Activated CD8-positive, alpha-beta T cell treated with anti-CD3 and anti-CD28 coated beads for 36 hours (primary cell): ENCODE results near the gene HTRA3. TPM values are rescaled to one million over a fixed set of nuclear protein-coding genes. Genes with fewer than 3 reads are reported as not detected.

Experiments
- ATAC-seq: fragments of 200-7000 bp; cut with Tn5 transposase; one replicate; pipeline ENCODE4 v1.10.0; 2021; ENCODE audit warnings: mild to moderate bottlenecking, moderate library complexity
- CTCF ChIA-PET: fragments of 350-600 bp; sonication (Branson Sonifier 250); formaldehyde crosslinking; loops from one replicate; lab custom pipeline; 2021; ENCODE audit warnings: antibody characterized with exemption; lab: Charles Lee
- POLR2A ChIA-PET: fragments of 350-600 bp; sonication (Branson Sonifier 250); formaldehyde crosslinking; loops from one replicate; lab custom pipeline; 2021; ENCODE audit warnings: antibody characterized with exemption; lab: Charles Lee
- DNase-seq: peaks from one replicate; pipeline ENCODE4 v3.0.0-alpha.2; 2020
- H3K27ac Mint-ChIP-seq: one replicate; pipeline ENCODE4 v1.8.0; 2021; ENCODE audit warnings: mild to moderate bottlenecking, mixed read lengths
- H3K27me3 Mint-ChIP-seq: one replicate; pipeline ENCODE4 v1.8.0; 2021; ENCODE audit warnings: mixed read lengths
- H3K36me3 Mint-ChIP-seq: one replicate; pipeline ENCODE4 v1.8.0; 2021; ENCODE audit warnings: low read depth, mixed read lengths
- H3K4me1 Mint-ChIP-seq: one replicate; pipeline ENCODE4 v1.8.0; 2021; ENCODE audit warnings: low read depth, mixed read lengths
- H3K4me3 Mint-ChIP-seq: one replicate; pipeline ENCODE4 v1.8.0; 2021; ENCODE audit warnings: mild to moderate bottlenecking, moderate library complexity, mixed read lengths
- H3K9me3 Mint-ChIP-seq: one replicate; pipeline ENCODE4 v1.8.0; 2021; ENCODE audit warnings: mixed read lengths
- intact Hi-C: fragments of 100-400 bp; cut with micrococcal nuclease; formaldehyde crosslinking; loops from one replicate; pipeline ENCODE4 v1.10.0; 2022
- total RNA-seq, 2 experiments: library from RNA; stranded (reverse); gene quantifications; one replicate each; pipeline ENCODE4 v1.2.3, GENCODE V29; 2021
- TF ChIP-seq, protein P1 (sequence below): fragments of 200-600 bp; IDR thresholded peaks from one replicate; pipeline ENCODE4 v1.8.0; 2022; ENCODE audit warnings: antibody characterized with exemption, mild to moderate bottlenecking

HTRA3 gene
- total RNA-seq, 2 experiments from 2014 or later: 0.11 TPM; not detected in 1

- Mint-ChIP-seq H3K36me3 (no peaks in the 10 kb centered on the region), H3K4me1 (no peaks in the 10 kb centered on the region), H3K27ac (no peak overlapping the region), H3K4me3 (no peak overlapping the region), H3K9me3 (no peaks in the 10 kb centered on the region), H3K27me3 (peaks cover 18% of the 10 kb centered on the region)
- TF ChIP-seq, protein P1, sequence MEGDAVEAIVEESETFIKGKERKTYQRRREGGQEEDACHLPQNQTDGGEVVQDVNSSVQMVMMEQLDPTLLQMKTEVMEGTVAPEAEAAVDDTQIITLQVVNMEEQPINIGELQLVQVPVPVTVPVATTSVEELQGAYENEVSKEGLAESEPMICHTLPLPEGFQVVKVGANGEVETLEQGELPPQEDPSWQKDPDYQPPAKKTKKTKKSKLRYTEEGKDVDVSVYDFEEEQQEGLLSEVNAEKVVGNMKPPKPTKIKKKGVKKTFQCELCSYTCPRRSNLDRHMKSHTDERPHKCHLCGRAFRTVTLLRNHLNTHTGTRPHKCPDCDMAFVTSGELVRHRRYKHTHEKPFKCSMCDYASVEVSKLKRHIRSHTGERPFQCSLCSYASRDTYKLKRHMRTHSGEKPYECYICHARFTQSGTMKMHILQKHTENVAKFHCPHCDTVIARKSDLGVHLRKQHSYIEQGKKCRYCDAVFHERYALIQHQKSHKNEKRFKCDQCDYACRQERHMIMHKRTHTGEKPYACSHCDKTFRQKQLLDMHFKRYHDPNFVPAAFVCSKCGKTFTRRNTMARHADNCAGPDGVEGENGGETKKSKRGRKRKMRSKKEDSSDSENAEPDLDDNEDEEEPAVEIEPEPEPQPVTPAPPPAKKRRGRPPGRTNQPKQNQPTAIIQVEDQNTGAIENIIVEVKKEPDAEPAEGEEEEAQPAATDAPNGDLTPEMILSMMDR: no peak
- CTCF ChIA-PET: no interaction called here
- DNase-seq (no peak), ATAC-seq (no peak)
- POLR2A ChIA-PET: no interaction called here
- intact Hi-C loops: no loop called here
These were observed 4.6 kb downstream of the HTRA3 start for GRCh38 chr4:8274066-8274652.

DNA sequence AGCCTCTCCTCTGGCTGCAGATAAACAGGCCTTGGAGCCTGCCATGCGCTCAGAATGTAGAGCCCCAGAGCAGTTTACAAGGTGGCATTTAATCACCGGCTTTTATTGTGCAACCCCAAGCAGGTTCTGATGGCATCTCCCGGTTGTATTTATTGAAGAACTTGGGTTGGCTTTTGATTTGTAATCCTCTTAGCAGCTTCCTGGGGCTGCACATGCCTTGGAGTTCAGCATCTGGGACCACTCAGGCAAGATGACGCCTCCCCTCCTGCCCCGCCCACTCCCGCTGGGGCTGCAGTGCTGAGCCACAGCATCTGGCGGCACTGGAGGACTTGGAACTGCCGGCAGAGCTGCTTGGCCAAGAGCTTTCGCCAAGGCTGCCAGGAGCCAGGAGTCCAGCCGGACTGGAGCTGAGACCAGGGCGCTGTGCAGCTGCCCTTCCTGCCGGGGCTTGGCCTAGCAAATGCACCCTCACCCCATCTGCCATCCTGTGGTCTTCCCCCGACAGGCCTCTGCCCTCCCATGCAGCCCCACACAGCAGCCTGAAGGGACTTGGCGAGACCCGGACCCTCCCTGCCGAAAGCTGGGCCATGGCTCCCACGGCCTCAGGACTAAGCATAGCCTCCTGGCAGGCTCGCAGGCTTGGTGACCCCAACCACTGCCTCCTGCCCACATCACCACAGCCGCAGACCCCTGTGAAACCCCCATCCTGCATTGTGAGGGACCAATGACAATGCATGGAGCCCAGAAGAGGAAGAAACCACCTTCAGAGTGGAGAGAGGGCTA, 5.4 kb downstream of the HTRA3 start:
- ChIA-PET CTCF (interaction anchor here (2.1 kb wide), 1 partner anchor 8 kb away, joined by 8 read pairs; no protein-coding TSS in a partner anchor), POLR2A (no interaction called here)
- TF ChIP-seq, protein P1: no peak

GRCh38 chr4:8275548-8275910, 6.0 kb downstream of the HTRA3 start:
- H3K27ac Mint-ChIP-seq: no peak overlapping the region
- H3K36me3 Mint-ChIP-seq: no peaks in the 10 kb centered on the region
- no peaks in the 10 kb centered on the region for H3K9me3 Mint-ChIP-seq
- ChIA-PET POLR2A (no interaction called here), CTCF (interaction anchor here (2.1 kb wide), 1 partner anchor 9 kb away, joined by 8 read pairs; no protein-coding TSS in a partner anchor)
- H3K27me3 Mint-ChIP-seq: peaks cover 11% of the 10 kb centered on the region
- DNase-seq (no peak), ATAC-seq (no peak)
- intact Hi-C loops: no loop called here
- H3K4me3 Mint-ChIP-seq: no peak overlapping the region
- H3K4me1 Mint-ChIP-seq: no peaks in the 10 kb centered on the region
- TF ChIP-seq, protein P1: no peak

More for the DNA sequence above, 5.4 kb downstream of the HTRA3 start:
- H3K4me3 Mint-ChIP-seq: no peak overlapping the region
- intact Hi-C loops: no loop called here
- H3K9me3 Mint-ChIP-seq: no peaks in the 10 kb centered on the region
- peaks cover 16% of the 10 kb centered on the region for H3K27me3 Mint-ChIP-seq
- H3K27ac Mint-ChIP-seq: no peak overlapping the region
- H3K36me3 Mint-ChIP-seq: no peaks in the 10 kb centered on the region
- DNase-seq: no peak
- H3K4me1 Mint-ChIP-seq: no peaks in the 10 kb centered on the region
- ATAC-seq: no peak

- ATAC-seq (no peak), DNase-seq (no peak)
- Mint-ChIP-seq H3K27ac (no peak overlapping the region), H3K9me3 (no peaks in the 10 kb centered on the region), H3K27me3 (peaks cover 3% of the 10 kb centered on the region), H3K36me3 (no peaks in the 10 kb centered on the region), H3K4me1 (no peaks in the 10 kb centered on the region), H3K4me3 (no peak overlapping the region)
- intact Hi-C loops: no loop called here
- ChIA-PET POLR2A (no interaction called here), CTCF (interaction anchor here (2.1 kb wide), 1 partner anchor 10 kb away, joined by 8 read pairs; no protein-coding TSS in a partner anchor)
- TF ChIP-seq, protein P1: no peak
These were observed 7.0 kb downstream of the HTRA3 start for GRCh38 chr4:8276358-8277240.
